GM18517 (cell line): ENCODE results near the gene IBA57.
"Not testable (repeated sequence)": the region's sequence is repeated elsewhere in the genome, so short reads cannot be mapped to it uniquely, and the experiment has no call there.

Experiments
- ATAC-seq: cut with Tn5 transposase; IDR thresholded peaks from one replicate; pipeline ENCODE4 v1.9.1; 2021; ENCODE audit warnings: mild to moderate bottlenecking, moderate library complexity; ENCODE audit not compliant: unreplicated experiment

Gene IBA57

DNA sequence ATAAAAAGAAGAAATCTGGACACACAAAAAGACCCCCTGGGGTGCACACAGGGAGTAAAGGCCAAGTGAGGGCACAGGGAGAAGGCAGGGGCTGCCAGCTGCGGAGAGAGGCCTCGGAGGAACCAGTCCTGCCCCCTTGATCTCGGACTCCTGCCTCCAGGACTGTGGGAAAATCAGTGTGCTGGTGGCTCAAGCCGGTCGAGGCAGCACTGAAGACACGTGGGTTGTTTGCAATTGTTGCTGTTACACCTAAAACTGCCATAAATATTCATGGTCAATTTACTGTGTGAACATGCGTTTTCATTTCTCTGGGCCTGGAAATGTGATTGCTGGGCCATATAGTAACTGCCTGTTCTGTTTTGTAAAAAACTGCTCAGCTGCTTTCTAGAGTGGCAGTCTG is 18.5 kb downstream of the IBA57 start:
- ATAC-seq, result no peak

DNA sequence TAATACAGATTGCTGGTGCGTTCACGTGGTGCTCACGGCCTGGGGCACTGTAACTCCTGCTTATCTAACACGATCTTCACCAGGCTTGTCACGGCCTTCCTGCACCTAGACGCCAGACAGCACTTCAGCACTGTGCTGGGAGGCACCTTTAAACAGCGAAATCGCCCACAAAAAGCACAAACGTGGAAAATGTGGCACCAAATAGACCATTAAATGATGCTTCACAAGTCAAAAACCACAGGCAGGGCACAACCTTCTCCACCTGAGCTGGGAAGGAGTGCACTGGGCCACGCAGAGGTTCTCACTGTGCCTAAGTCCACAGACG is 20.0 kb downstream of the IBA57 start:
- no peak for ATAC-seq

DNA sequence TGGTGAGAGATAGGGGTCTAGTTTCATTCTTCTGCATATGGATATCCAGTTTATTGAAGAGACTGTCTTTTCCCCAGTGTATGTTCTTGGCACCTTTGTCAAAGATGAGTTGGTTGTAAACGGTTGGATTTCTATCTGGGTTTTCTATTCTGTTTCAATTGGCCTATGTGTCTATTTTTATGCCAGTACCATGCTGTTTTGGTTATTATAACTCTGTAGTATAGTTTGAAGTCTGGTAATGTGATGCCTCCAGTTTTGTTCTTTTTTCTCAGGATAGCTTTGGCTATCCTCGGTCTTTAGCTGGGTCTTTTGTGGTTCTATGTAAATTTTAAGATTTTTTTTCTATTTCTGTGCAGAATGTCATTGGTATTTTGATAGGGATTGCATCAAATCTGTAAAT is 22.6 kb downstream of the IBA57 start:
- ATAC-seq, result not testable (repeated sequence)

DNA sequence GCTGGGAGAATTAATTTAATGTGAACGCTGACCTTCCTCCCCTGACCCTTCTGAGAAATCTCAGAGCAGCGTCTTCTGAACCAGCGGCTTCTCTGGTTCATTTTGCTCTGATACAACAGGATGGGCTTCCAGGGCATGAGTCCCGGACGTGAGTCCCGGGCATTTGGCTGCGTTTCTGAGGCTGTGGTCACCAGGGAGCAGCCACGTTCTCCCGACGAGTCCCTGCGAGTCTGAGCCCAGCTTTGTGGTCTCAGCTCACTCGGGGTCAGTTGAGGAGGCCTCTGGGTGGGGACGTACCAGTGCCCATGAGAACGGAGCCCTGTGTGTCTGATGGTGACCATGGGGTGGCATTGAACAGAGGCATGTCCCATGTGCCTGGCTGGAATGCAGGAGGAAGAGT is 24.6 kb downstream of the IBA57 start:
- no peak for ATAC-seq

DNA sequence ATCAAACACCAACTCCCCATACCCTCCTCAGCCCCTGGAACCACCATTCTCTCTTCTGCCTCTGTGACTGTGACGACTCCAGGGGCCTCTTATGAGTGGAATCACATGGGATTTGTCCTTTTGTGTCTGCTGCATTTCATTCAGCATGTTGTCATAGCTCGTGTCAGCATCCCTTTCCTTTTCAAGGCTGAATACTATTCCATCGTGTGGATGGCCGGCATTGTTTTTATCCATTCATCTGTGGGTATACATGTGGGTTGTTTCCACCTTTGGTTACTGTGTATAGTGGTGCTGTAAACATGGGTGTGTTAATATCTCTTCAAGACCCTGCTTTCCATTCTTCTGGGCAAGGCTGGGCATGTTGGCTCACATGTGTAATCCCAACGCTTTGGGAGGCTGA is 25.2 kb downstream of the IBA57 start:
- ATAC-seq, result no peak

DNA sequence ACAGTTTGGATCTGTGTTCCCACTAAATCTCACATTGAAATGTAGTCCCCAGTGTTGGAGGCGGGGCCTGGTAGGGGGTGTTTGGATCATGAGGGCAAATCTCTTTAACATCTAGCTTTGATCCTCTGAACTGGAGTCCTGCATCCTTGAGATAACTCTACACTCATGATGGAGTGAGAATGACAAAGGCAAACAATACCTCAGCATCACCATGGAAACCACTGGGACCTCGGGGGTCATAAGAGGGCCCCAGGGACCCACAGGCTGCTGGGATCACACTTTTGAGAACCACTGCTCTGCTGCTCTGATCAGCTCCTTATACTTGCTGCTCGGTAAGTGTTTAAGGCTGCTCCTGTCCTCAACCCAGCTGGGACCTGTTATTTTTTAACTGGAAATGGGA is 28.8 kb downstream of the IBA57 start:
- no peak for ATAC-seq

DNA sequence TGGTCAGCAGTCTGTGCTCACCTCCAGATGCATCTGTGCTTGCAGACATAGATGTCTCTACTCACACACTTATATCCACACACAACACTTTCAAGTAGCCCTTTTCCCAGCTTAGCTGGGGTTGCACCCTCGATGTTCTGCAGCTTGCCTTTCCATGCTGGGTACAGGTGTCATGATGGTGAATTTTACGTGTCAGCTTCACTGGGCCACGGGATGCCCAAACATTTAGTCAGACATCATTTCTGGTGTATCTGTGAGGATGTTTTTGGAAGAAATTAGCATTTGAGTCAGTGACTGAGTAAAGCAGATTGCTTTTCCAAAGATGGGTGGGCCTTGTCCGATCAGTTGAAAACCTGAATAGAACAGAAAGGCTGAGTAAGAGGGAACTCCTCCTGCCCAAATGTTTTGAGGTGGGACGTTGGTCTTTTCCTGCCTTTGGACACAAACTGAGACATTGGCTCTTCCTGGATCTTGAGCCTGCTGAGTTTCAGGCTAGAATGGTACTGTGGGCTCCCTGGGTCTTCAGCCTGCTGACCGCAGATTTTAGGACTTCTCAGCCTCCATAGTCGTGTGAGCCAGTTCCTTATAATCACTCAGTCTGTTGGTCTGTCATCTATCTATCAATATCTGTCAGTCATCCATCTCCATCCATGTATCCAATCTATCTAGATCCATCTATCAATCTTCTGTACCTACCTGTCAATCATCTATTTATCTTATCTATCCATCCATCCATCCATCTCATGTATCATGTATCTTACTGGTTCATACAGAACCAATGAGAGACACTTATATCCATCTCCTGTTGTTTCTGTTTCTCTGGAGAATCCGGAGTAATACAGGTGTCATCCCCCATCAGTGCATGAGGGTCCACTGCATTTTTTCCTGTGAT is 29.6 kb downstream of the IBA57 start:
- no peak for ATAC-seq

DNA sequence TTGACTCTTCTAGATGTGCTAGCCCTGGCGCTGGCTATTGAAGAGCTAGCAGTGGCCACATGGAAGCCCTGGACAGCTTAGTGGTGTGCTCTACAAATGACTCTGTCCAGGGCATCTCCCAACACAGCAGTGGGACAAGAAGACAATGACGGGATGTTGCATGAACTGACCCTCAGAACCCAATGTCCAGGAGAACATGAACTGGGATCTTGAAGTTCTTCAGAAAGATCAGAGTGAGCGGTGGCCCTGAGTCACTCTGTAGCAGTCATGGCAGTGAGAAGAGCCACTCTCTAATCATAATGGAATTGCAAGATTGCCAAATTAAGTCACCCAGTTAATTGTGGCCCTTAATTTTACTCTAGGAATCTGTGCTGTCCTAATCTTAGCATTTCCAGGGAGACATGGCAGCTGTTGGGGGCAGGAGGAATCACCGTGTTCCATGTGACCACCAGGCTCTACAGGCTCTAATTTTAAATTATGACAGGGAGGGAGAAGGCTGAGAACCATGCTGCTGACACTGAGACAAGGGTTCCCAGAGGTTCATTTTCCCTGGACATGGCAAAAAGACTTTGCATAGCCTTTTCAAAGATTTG is 32.0 kb downstream of the IBA57 start:
- no peak for ATAC-seq

DNA sequence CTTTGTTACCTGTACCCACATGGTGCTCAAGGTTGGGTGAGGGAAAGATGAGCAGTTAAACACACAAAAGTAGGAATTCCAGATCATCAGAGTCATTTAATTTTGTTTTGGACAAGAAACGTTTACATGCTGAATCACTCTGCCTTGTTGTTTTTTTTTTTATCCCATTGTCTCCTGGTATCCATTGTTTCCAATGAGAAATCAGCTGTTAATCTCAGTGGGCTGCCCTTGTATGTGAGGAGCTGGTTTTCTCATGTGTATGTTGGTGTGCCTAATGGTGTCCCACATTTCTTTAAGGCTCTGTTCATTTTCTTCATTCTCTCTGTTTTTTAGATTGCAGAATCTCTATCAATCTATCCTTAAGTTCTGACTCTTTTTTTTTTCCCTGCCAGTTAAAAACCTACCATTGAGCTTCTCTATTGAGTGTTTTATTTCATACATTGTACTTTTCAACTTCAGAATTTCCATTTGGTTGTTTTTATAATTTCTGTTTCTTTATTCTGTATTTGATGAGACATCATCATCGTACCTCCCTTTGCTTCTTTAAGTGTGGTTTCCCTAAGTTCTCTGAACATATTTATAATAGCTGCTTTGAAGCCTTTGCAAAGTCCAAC is 33.5 kb downstream of the IBA57 start:
- ATAC-seq, result no peak

DNA sequence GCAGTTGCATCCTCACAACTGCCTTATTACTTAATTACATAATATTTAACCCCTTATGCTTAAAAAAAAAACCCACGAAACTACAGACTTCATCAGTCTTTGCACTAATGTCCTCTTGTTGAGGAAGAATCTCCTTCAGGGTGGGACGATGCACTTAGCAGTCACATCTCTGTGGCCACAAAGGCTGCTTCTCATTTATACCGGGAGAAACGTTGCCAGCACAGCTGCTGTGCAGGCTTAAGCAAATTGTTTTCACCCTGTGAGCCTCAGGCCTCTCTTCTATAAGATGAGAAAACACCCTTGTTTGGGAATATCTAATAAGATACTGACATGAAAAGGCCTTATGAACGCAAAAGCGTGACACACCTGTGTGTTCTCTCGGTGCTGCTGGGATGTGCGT is 39.4 kb downstream of the IBA57 start:
- no peak for ATAC-seq

DNA sequence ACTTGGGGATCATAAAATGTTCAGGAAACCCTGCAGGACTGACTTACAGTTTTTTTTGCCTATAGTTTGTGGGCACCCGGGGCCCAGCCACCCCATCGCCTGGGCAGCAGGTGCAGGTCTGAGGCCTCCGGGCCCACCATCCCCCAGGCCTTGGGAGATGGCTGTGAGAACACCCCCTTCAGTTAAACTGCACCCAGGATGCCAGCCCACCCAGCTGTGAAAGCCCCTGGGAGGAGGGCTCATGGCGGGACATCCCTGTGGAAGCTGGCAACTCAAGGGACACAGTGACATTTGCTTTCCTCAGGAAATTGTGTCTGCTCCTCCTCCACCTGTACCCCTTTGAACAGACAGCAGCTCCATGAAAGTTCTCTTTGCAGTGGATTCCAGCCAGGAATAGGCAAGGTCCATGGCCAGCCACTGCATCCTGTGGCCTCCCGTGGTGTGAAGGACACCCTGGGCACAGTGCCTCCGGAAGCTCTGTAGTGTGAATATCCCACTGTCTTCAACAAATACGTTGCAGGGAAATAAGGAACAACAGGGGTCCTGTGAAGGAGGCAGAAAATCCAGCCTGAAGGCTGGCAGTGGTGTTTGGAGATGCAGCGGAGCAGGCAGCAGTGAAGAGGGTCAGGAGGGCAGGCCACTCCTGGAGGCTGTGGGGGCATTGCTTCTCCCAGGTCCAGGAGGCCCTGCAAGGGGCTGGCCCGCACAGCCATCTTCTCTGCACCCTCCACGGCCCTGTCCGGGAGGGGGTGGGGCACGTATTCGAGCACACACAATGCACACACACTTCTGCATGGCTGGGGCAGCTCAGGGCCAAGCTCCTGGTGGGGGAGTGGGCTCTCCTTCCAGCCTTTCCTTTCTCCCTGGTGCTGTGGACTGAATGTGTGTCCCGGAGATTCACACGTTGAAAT is 40.2 kb downstream of the IBA57 start:
- no peak for ATAC-seq

DNA sequence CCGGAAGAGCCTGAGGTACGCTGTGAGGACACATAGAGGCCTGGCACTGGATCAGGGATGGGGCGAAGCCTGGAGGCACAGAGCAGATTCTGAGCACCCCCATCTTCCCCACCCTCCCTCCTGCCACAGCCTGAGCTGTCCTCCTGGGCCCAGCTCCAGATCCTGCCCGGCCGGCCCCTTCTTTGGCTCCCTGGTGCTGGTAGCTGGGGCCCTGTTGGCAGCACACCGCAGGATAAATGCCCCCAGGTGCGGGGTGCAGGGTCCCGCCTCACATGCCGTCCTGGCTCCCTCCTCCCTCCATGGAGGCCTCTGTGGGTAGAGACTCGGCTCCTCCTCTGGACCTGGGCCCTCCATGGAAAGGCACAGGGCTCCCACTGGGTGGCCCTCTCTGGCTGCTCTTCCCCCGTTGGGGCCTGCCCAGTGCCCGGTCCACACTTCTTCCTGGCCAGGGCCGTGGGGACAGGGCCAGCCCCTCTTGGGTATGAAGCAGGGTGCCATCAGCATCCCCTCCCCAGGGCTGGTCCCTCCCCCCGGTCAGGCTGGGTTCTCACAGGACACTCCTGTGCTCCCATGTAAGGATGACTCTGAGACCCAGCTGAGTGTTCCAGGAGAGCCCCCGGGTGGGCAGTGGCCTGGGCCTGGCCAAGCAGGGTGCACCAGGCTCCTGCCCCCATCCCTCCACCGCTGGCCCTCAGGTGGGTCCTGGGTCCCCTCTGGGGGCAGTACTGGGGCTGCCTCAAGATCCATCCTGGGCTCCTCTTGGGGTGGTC is 41.2 kb downstream of the IBA57 start:
- ATAC-seq, result no peak

DNA sequence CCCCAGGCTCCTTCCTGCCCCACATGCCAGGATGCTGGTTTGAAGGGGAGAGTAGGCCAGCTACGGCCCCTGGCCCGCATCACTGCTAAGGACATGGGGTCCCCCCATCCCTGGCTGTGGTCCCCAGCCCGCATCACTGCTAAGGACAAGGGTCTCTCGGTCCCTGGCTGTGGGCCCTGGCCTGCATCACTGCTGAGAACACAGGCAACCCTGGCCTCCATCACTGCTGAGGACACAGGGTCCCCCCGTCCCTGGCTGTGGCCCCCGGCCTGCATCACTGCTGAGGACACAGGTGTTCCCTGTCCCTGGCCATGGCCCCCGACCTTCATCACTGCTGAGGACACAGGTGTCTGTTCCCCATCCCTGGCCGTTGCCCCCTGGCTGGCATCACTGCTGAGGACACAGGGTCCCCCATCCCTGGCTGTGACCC is 41.8 kb downstream of the IBA57 start:
- ATAC-seq, result no peak

DNA sequence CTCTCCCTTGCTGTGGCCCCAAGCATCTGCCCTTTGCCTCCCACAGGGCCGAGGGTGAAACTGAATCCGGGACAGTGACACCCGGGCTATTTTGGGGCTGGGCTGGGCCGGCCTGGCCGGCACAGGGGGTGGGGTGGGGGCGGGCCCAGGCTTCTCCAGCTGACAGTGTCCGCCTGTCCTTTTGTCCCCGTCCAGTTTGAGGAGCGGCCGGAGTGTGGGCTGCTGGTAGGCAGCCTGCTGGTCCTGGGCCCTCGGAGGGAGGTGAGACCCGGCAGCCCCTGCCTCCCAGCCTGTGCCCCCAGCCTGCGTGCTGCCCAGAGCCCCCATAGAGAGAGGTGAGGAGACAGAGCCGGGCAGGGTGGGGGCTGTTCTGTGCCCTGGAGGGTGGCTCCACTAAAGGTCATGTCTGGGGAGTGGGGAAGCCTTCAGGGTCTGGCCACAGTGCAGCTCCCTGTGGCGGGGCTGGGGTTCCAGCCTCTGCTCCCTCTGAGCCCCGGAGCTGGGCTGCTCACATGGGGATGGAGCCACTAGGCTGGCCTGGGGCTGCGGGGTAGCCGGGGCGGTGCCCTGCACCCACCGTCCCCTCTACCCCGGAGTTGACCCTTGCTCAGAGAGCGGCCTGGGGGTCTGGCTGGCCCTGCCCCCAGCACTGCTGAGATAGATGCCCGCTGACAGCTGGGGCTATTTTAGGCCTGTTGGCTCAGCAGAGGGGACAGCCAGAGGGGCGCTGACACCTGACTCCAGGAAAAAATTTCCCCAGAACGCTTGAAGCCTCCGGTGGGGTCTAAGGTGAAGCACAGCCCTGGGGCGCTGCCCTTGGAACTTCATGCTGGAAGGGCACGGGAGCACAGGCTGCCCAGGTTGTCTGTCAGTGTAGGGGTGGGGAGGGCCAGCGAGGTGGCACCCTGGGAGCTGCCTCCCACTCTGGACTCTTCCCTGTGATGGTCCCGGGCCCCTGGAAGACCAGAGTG is 42.5 kb downstream of the IBA57 start, which contains the start of gene OBSCN:
Gene OBSCN, plus strand, starts transcription at position 194 of the 971 bp plus-strand sequence. CDS start 3,740 bp downstream, outside the sequence.
- no peak for ATAC-seq

DNA sequence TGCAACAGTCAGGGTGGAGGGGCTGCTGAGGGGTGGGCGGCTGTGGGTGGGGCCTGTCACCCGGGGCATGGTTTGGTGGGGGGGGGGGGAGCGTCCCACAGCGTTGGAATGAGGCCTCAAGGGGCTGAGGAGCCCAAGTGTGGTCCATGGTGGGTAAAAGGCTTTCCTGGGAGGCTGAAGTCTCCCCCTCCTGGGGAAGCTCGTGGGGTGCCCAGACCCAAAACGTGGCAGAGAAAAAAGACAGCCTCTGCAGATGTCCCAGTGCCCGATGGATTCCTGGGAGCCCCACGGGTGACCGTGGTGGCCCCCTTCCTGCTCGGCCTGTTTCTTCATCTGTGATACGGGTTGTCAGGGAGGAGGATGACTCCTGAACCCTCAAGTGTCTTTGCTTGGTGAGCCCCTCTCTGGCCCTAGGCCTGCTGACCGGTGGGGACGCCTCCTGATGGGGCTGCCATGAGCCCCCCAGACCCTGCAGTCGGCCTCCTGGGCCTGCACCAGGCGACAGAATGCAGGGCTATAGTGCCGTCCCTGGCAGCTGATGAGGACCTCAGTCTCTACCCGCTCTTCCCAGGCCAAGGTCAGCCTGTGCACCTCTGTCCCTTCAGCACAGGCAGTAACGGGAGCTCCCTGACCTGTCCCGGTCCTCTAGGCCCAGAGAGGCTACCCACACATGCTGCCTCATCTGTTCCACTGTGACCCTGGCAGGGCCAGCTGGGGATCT is 43.4 kb downstream of the IBA57 start:
- no peak for ATAC-seq

DNA sequence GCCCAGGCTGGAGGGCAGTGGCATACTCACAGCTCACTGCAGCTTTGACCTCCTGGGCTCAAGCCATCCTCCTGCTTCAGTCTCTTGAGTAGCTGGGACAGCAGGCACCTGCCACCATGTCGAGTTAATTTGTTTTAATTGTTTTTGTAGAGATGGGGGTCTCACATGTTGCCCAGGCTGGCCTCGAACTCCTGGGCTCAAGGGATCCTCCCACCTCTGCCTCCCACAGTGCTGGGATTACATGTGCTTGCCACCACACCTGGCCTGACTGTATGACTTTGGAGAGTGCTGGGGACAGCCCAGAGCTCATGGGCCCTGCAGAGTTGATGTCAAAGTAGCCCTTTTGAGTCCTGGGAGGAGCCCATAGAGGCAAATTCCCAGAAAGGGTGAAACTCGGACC is 44.1 kb downstream of the IBA57 start:
- ATAC-seq, result no peak

DNA sequence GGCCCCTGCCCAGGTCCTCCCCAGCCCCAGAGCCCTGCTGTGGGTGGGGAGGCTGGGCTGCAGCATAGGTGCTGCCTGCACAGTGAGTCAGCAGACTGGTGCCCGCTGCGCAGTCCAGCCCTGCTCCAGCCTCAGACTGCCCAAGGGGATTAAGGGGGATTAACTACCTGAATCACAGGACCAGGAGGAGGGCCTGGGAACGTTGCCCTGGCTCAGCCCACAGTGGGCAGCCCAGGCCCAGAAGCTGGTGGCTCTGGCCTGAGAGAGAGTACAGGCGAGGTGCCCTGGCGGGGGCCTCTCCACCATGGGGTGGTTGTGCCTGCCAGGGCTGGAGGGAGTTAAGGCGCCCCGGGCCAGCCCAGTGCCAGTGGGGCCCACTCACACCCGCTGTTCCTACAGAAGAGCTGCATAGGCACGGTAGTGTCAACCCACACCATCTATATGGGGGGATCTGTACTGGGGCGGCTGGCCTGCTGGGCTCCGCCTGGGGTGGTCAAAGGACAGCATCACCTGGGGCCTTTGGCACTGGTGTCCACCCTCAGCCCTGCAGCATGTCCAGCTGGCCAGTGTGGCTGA is 44.6 kb downstream of the IBA57 start:
- ATAC-seq, result no peak
